Activated CD8-positive, alpha-beta T cell treated with anti-CD3 and anti-CD28 coated beads for 36 hours (primary cell): ENCODE results near the gene L3MBTL4. TPM values are rescaled to one million over a fixed set of nuclear protein-coding genes. Genes with fewer than 3 reads are reported as not detected.

ENCODE experiments used
- ATAC-seq: fragments of 200-7000 bp; cut with Tn5 transposase; one replicate; pipeline ENCODE4 v1.10.0; 2021; ENCODE audit warnings: mild to moderate bottlenecking, moderate library complexity
- CTCF ChIA-PET: fragments of 350-600 bp; sonication (Branson Sonifier 250); formaldehyde crosslinking; loops from one replicate; lab custom pipeline; 2021; ENCODE audit warnings: antibody characterized with exemption; lab: Charles Lee
- POLR2A ChIA-PET: fragments of 350-600 bp; sonication (Branson Sonifier 250); formaldehyde crosslinking; loops from one replicate; lab custom pipeline; 2021; ENCODE audit warnings: antibody characterized with exemption; lab: Charles Lee
- DNase-seq: peaks from one replicate; pipeline ENCODE4 v3.0.0-alpha.2; 2020
- H3K27ac Mint-ChIP-seq: one replicate; pipeline ENCODE4 v1.8.0; 2021; ENCODE audit warnings: mild to moderate bottlenecking, mixed read lengths
- H3K27me3 Mint-ChIP-seq: one replicate; pipeline ENCODE4 v1.8.0; 2021; ENCODE audit warnings: mixed read lengths
- H3K36me3 Mint-ChIP-seq: one replicate; pipeline ENCODE4 v1.8.0; 2021; ENCODE audit warnings: low read depth, mixed read lengths
- H3K4me1 Mint-ChIP-seq: one replicate; pipeline ENCODE4 v1.8.0; 2021; ENCODE audit warnings: low read depth, mixed read lengths
- H3K4me3 Mint-ChIP-seq: one replicate; pipeline ENCODE4 v1.8.0; 2021; ENCODE audit warnings: mild to moderate bottlenecking, moderate library complexity, mixed read lengths
- H3K9me3 Mint-ChIP-seq: one replicate; pipeline ENCODE4 v1.8.0; 2021; ENCODE audit warnings: mixed read lengths
- CTCF ChIP-seq: fragments of 200-600 bp; IDR thresholded peaks from one replicate; pipeline ENCODE4 v1.8.0; 2022; ENCODE audit warnings: antibody characterized with exemption, mild to moderate bottlenecking
- intact Hi-C: fragments of 100-400 bp; cut with micrococcal nuclease; formaldehyde crosslinking; loops from one replicate; pipeline ENCODE4 v1.10.0; 2022
- total RNA-seq, 2 experiments: library from RNA; stranded (reverse); gene quantifications; one replicate each; pipeline ENCODE4 v1.2.3, GENCODE V29; 2021

L3MBTL4 gene
- total RNA-seq, 2 experiments from 2014 or later, result not detected

- H3K27me3 Mint-ChIP-seq, result no peaks in the 10 kb centered on the region
- DNase-seq (no peak), ATAC-seq (peak; percentile 42)
- no peak overlapping the region for H3K4me3 Mint-ChIP-seq
- peaks cover 10% of the 10 kb centered on the region for H3K4me1 Mint-ChIP-seq
- POLR2A ChIA-PET, result no interaction called here
- no peak overlapping the region for H3K27ac Mint-ChIP-seq
- intact Hi-C loops, result no loop called here
- no peak for TF ChIP-seq CTCF
- no peaks in the 10 kb centered on the region for H3K36me3 Mint-ChIP-seq
- CTCF ChIA-PET, result interaction anchor here (0.9 kb wide), 1 partner anchor 127 kb away, joined by 3 read pairs; no protein-coding TSS in a partner anchor
- H3K9me3 Mint-ChIP-seq, result no peaks in the 10 kb centered on the region
Observed at GRCh38 chr18:5975111-5976002, 439.4 kb downstream of the L3MBTL4 start.

GRCh38 chr18:5974696-5975095, 440.0 kb downstream of the L3MBTL4 start:
- TF ChIP-seq CTCF, result no peak
- ChIA-PET CTCF (no interaction called here), POLR2A (no interaction called here)
- no peaks in the 10 kb centered on the region for H3K9me3 Mint-ChIP-seq
- peaks cover 16% of the 10 kb centered on the region for H3K4me1 Mint-ChIP-seq
- H3K27ac Mint-ChIP-seq, result no peak overlapping the region
- intact Hi-C loops, result no loop called here
- no peak overlapping the region for H3K4me3 Mint-ChIP-seq
- no peaks in the 10 kb centered on the region for H3K27me3 Mint-ChIP-seq
- ATAC-seq (no peak), DNase-seq (no peak)
- no peaks in the 10 kb centered on the region for H3K36me3 Mint-ChIP-seq

GRCh38 chr18:5973099-5973498, 441.6 kb downstream of the L3MBTL4 start:
- Mint-ChIP-seq H3K9me3 (no peaks in the 10 kb centered on the region), H3K27ac (no peak overlapping the region), H3K36me3 (no peaks in the 10 kb centered on the region), H3K27me3 (no peaks in the 10 kb centered on the region), H3K4me1 (peaks cover 16% of the 10 kb centered on the region), H3K4me3 (no peak overlapping the region)
- no peak for DNase-seq
- CTCF ChIA-PET, result interaction anchor here (0.7 kb wide), 1 partner anchor 48 kb away, joined by 3 read pairs; no protein-coding TSS in a partner anchor
- no peak for ATAC-seq
- no peak for TF ChIP-seq CTCF
- intact Hi-C loops, result no loop called here
- POLR2A ChIA-PET, result no interaction called here

GRCh38 chr18:5972298-5972697, 442.4 kb downstream of the L3MBTL4 start:
- TF ChIP-seq CTCF, result no peak
- Mint-ChIP-seq H3K27me3 (no peaks in the 10 kb centered on the region), H3K4me1 (peaks cover 16% of the 10 kb centered on the region), H3K27ac (no peak overlapping the region), H3K4me3 (no peak overlapping the region), H3K9me3 (no peaks in the 10 kb centered on the region), H3K36me3 (no peaks in the 10 kb centered on the region)
- DNase-seq (no peak), ATAC-seq (no peak)
- CTCF ChIA-PET, result no interaction called here
- intact Hi-C loops, result no loop called here
- POLR2A ChIA-PET, result no interaction called here

GRCh38 chr18:5969989-5970403, 444.7 kb downstream of the L3MBTL4 start:
- ATAC-seq (peak; percentile 72), DNase-seq (peak; percentile 30)
- H3K27ac Mint-ChIP-seq, result no peak overlapping the region
- no peaks in the 10 kb centered on the region for H3K9me3 Mint-ChIP-seq
- no peaks in the 10 kb centered on the region for H3K36me3 Mint-ChIP-seq
- ChIA-PET CTCF (no interaction called here), POLR2A (no interaction called here)
- no peak for TF ChIP-seq CTCF
- no peak overlapping the region for H3K4me3 Mint-ChIP-seq
- no peaks in the 10 kb centered on the region for H3K27me3 Mint-ChIP-seq
- H3K4me1 Mint-ChIP-seq, result peaks cover 21% of the 10 kb centered on the region
- intact Hi-C loops, result no loop called here
